Measurements from ENCODE around the gene CENPVL2.
"Not testable (repeated sequence)": the region's sequence is repeated elsewhere in the genome, so short reads cannot be mapped to it uniquely, and the experiment has no call there.

The CENPVL2 gene

GRCh38 chrX:51665981-51666380, 16.6 kb downstream of the CENPVL2 start:
- in situ Hi-C loops (cut with HindIII; ENCODE audit: low sequenced_read_pairs), result no loop called here
- no peak overlapping the region for H3K4me3 ChIP-seq (ENCODE audit: low read depth, low read length)
- DNase-seq (ENCODE audit: low read depth, low spot score), result no peak

GRCh38 chrX:51643377-51643776, 39.3 kb downstream of the CENPVL2 start:
- no peak for DNase-seq (ENCODE audit: low read depth, low spot score)
- TF ChIP-seq CTCF (IDR thresholded peaks at IDR 0.05; ENCODE audit: low read depth, low read length), result no peak
- H3K4me3 ChIP-seq (ENCODE audit: low read depth, low read length), result no peak overlapping the region
- in situ Hi-C loops (cut with HindIII; ENCODE audit: low sequenced_read_pairs), result no loop called here

More at GRCh38 chrX:51665981-51666380, 16.6 kb downstream of the CENPVL2 start:
- TF ChIP-seq CTCF (IDR thresholded peaks at IDR 0.05; ENCODE audit: low read depth, low read length), result no peak

GRCh38 chrX:51641421-51642021, 41.1 kb downstream of the CENPVL2 start:
- peak; percentile 47 for DNase-seq (ENCODE audit: low read depth, low spot score)
- in situ Hi-C loops (cut with HindIII; ENCODE audit: low sequenced_read_pairs), result no loop called here
- TF ChIP-seq CTCF (IDR thresholded peaks at IDR 0.05; ENCODE audit: low read depth, low read length), result peak; percentile 50
- H3K4me3 ChIP-seq (ENCODE audit: low read depth, low read length), result no peak overlapping the region

- in situ Hi-C loops (cut with HindIII; ENCODE audit: low sequenced_read_pairs); H3K4me3 ChIP-seq (ENCODE audit: low read depth, low read length); DNase-seq (ENCODE audit: low read depth, low spot score): not testable (repeated sequence)
Measured at GRCh38 chrX:51636511-51636910, 46.1 kb downstream of the CENPVL2 start.
